Stimulated activated CD8-positive, alpha-beta memory T cell treated with anti-CD3 and anti-CD28 coated beads, Interleukin-15, amount 100 ng/mL, for 24 hours (primary cell): ENCODE data around the gene HIC2.
"Not testable (repeated sequence)": the region's sequence is repeated elsewhere in the genome, so short reads cannot be mapped to it uniquely, and the experiment has no call there.

Source experiments
- DNase-seq: peaks from one replicate; pipeline ENCODE4 v3.0.0-alpha.2; 2020; ENCODE audit warnings: low read depth

HIC2 gene

GRCh38 chr22:21492271-21492670 lies 75.1 kb downstream of the HIC2 start:
- DNase-seq: not testable (repeated sequence)

- DNase-seq: not testable (repeated sequence)
Measured at GRCh38 chr22:21493789-21494782, 76.9 kb downstream of the HIC2 start.

DNA sequence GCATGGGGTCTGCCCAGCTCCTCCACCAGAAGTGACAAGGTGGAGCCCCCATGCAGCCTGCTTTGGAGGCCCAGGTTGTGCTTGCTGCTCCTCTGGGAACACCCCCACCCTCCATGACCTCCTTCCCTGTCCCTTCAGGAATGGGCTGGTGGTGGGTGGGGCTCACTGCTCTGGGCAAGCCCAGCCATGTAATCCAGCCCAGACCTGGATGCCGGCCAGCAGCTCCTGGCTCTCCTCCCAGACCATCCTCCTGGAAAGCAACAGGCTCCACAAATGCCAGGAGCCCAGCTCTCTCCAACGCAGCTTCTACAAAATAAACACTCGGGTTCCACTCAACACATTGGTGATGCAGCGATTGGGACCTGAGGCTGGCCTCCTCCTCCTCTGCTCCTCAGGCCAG lies 80.8 kb downstream of the HIC2 start:
- not testable (repeated sequence) for DNase-seq

GRCh38 chr22:21498489-21498888 lies 81.3 kb downstream of the HIC2 start:
- DNase-seq: not testable (repeated sequence)

- DNase-seq: not testable (repeated sequence)
Measured at GRCh38 chr22:21499623-21500506, 82.7 kb downstream of the HIC2 start.
